GM18519 (cell line): Measurements from ENCODE around the gene IQCE.
"Not testable (repeated sequence)": the region's sequence is repeated elsewhere in the genome, so short reads cannot be mapped to it uniquely, and the experiment has no call there.

Experiments
- ATAC-seq: cut with Tn5 transposase; IDR thresholded peaks from one replicate; pipeline ENCODE4 v1.9.1; 2021; ENCODE audit warnings: mild to moderate bottlenecking, moderate library complexity; ENCODE audit not compliant: unreplicated experiment, low FRiP score

The IQCE gene

GRCh38 chr7:2553108-2553507 is 5.7 kb upstream of the IQCE start:
- no peak for ATAC-seq

DNA sequence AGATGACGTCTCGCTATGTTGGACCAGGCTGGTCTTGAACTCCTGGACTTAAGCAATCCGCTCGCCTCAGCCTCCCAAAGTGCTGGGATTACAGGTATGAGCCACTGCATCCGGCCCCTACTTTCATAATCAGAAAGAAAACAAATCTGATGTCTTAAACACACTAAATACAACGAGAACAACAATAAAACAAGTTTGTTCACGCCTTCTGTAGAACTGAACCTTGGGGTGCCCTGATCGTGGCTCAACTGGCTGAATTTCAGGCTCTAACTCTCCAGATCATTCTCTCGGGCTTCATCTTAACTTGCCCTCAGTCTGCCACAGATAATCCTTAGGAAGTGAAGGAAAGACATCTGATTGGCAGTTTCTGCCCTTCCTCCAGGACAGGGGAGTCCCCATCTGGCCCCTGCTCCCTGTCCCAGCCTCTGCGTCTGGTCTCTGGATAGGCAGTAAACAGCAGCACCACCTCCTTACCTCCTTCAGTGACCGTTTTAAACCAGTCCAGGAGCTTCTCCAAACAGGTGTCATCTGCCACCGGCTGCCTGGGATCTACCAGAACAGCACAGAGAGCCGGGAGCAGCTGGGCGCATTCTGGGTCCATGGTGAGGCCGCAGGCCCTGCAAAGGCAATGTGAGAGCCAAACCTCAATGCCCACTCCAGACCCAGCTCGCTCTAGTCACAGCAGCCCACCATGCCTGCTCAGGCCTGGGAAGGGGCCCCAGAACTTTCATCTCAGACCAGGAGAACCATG is 4.8 kb upstream of the IQCE start:
- no peak for ATAC-seq

DNA sequence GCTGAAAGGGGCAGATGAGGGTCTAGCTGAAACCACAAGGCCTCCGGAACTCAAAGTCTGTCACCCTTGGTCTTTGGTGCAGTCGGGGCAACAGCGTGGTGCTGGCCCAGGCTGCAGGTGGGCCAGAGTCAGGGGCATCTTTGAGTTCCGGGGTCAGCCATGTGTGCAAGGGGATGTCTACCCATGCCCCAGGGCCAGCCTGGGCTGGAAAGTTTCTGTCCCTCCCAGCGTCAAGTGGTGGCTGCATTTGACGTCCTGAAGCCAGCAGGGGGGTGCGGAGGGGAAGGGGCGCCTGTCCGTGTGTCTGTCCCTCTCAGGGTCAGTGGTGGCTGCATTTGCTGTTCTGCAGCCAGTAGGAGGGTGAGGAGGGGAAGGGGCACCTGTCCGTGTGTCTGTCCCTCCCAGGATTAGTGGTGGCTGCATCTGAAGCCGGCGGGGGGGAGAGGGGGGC is 4.1 kb upstream of the IQCE start:
- no peak for ATAC-seq

GRCh38 chr7:2555121-2556052 is 3.4 kb upstream of the IQCE start, which contains the start of gene BRAT1:
Gene BRAT1 (minus strand): TSS chr7:2555524. CDS start chr7:2554431, 1,093 bp downstream.
- peak; percentile 40 for ATAC-seq

GRCh38 chr7:2559283-2559950 is 638 bp downstream of the IQCE start:
- ATAC-seq: peak; percentile 15

DNA sequence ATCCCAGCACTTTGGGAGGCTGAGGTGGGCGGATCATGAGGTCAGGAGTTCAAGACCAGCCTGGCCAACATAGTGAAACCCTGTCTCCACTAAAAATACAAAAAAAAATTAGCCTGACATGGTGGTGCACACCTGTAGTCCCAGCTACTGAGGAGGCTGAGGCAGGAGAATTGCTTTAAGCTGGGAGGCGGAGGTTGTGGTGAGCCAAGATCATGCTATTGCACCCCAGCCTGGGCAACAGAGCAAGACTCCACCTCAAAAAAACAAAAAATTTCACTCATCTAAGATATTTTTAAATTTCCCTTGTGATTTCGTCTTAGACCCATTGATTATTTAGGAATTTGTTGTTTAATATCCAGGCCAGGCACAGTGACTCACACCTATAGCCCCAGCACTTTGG is 5.2 kb downstream of the IQCE start:
- ATAC-seq: not testable (repeated sequence)

DNA sequence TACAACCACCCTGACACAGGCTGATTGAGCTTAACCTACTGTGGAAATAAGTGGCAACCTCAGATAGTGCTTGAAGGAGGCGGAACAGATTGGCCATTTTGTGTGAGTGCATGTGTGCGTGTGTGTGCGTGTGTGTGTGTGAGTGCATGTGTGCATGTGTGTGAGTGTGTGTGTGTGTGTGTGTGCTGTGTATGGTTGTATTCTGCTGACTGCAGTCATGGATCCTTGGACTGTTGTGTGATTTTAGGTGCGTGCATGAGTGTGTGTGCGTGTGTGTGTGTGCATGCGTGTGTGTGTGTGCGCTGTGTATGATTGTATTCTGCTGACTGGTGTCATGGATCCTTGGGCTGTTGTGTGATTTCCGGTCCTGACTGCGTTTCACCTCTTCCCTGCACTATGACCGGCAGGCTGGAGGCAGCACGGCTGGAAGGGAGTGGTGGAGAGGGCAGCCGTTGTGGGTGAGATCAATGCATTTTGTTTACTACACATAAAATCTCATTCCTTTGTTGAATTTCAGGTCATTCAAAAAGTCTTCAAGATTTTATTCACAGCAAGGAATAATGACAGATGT is 6.3 kb downstream of the IQCE start:
- no peak for ATAC-seq

DNA sequence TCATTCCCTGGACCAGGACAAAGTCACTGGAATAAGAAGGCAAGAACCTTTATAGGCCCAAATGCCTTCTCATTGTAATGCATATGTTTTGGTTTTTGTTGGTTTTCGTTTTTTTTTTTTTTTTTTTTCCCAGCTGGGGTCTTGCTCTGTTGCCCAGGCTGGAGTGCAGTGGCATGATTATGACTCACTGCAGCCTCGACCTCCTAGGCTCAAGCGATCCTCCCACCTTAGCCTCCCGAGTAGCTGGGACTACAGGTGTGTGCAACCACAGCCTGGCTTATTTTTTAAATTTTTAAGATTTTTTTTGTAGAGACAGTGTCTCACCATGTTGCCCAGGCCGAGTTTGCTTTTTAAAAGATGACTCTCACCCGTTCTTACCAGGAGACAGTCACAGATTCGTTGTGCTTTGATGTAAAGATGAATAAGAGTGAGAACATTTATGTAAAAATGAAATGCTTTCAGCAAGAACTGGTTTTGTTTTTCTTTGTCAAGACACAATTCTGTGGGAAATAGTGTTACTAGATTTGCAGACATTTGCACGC is 7.6 kb downstream of the IQCE start:
- no peak for ATAC-seq

- peak; percentile 74 for ATAC-seq
These were observed 8.3 kb downstream of the IQCE start for GRCh38 chr7:2566890-2567678.

GRCh38 chr7:2567679-2568278 is 9.0 kb downstream of the IQCE start:
- no peak for ATAC-seq

- ATAC-seq: no peak
These were observed 9.9 kb downstream of the IQCE start for GRCh38 chr7:2568521-2569223.

GRCh38 chr7:2569421-2569820 is 10.6 kb downstream of the IQCE start:
- no peak for ATAC-seq

GRCh38 chr7:2570021-2570420 is 11.2 kb downstream of the IQCE start:
- ATAC-seq: no peak

- no peak for ATAC-seq
These were observed 12.6 kb downstream of the IQCE start for GRCh38 chr7:2571409-2571808.

- ATAC-seq: no peak
These were observed 13.5 kb downstream of the IQCE start for GRCh38 chr7:2572101-2572842.

- ATAC-seq: no peak
These were observed 15.0 kb downstream of the IQCE start for GRCh38 chr7:2573761-2574160.

- no peak for ATAC-seq
These were observed 16.4 kb downstream of the IQCE start for GRCh38 chr7:2575046-2575732.
